ENCODE results near the gene FRMD3.

DNA sequence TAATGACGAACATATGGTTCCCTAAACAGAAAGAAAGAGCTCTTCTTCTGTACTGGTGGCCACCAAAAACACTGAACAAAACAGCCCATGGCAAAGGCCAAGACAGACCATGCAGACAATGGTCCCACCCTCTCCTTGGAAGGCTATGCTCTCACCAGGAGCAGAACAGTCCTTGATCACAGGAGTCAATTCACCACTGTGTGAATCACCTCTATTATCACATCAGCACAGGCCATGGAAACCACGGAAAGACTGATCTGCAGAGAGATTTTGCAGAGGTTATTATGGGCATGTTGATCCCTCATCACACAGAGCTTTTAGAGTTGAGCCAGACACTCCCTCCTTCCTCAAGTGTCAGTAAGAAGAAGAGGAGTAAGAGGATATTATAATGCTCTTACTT is 341.3 kb downstream of the FRMD3 start:
- TF ChIP-seq POLR2A (IDR thresholded peaks at IDR 0.05), result no peak
- TF ChIP-seq, protein P1, sequence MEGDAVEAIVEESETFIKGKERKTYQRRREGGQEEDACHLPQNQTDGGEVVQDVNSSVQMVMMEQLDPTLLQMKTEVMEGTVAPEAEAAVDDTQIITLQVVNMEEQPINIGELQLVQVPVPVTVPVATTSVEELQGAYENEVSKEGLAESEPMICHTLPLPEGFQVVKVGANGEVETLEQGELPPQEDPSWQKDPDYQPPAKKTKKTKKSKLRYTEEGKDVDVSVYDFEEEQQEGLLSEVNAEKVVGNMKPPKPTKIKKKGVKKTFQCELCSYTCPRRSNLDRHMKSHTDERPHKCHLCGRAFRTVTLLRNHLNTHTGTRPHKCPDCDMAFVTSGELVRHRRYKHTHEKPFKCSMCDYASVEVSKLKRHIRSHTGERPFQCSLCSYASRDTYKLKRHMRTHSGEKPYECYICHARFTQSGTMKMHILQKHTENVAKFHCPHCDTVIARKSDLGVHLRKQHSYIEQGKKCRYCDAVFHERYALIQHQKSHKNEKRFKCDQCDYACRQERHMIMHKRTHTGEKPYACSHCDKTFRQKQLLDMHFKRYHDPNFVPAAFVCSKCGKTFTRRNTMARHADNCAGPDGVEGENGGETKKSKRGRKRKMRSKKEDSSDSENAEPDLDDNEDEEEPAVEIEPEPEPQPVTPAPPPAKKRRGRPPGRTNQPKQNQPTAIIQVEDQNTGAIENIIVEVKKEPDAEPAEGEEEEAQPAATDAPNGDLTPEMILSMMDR (IDR thresholded peaks at IDR 0.05), result no peak
